ENCODE measurements around the gene ANKRD53.

DNA sequence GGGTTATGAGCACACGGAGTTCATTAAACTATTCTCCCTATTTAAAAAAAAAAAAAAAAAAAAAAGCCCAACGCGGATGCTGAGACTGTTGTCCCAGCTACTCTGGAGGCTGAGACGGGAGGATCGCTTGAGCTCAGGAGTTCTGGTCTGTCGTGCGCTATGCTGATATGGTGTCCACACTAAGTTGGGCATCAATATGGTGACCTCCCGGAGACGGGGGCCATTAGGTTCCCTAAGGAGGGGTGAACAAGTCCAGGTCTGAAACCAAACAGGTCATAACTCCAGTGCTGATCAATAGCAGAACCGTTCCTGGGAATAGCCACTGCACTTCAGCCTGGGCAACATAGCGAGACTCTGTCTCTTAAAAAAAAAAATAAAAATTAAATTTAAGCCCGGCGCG is 12.9 kb upstream of the ANKRD53 start:
- TF ChIP-seq POLR2A (IDR thresholded peaks at IDR 0.05; ENCODE audit: low read depth, low read length) (no peak), TAF1 (IDR thresholded peaks at IDR 0.05; ENCODE audit: low read depth, low read length) (no peak), POLR2AphosphoS5 (IDR thresholded peaks at IDR 0.05; ENCODE audit: low read depth, low read length) (no peak)

Data from GM12891 (cell line).